Psoas muscle (tissue), 8 donors: ENCODE data around the gene EZH2. TPM values are rescaled to one million over a fixed set of nuclear protein-coding genes. Genes with fewer than 3 reads are reported as not detected.

Source experiments
- ATAC-seq, 4 donors: fragments of 200-7000 bp; cut with Tn5 transposase; one replicate each; pipeline ENCODE4 v1.9.1; 2020; ENCODE audit warnings: moderate library complexity in 3 of 4, mild to moderate bottlenecking in 2 of 4
- DNase-seq, 2 donors: peaks; one replicate each; pipeline ENCODE4 v3.0.0-alpha.2; 2020
- H3K27ac ChIP-seq: fragments of 200-600 bp; one replicate; pipeline ENCODE4 v1.8.0; 2022
- H3K27me3 ChIP-seq, 3 donors: fragments of 200-600 bp in 1 of 3; one replicate each; pipeline versions ENCODE4 v1.6.1 to v1.8.0; 2013 to 2022; ENCODE audit warnings: low read length in 2 of 3, mild to moderate bottlenecking in 2 of 3, moderate library complexity in 1 of 3; ENCODE audit not compliant: insufficient read depth in 3 of 3
- H3K36me3 ChIP-seq, 2 donors: fragments of 200-600 bp in 1 of 2; one replicate each; pipeline versions ENCODE4 v1.6.1 to v1.8.0; 2013 to 2022; ENCODE audit warnings: low read depth in 1 of 2, mild to moderate bottlenecking in 1 of 2, moderate library complexity in 1 of 2; ENCODE audit not compliant: insufficient read depth in 1 of 2
- H3K4me1 ChIP-seq: fragments of 200-600 bp; one replicate; pipeline ENCODE4 v1.8.0; 2022
- H3K4me3 ChIP-seq: fragments of 200-600 bp; one replicate; pipeline ENCODE4 v1.8.0; 2022; ENCODE audit warnings: mild to moderate bottlenecking
- H3K9me3 ChIP-seq: fragments of 200-600 bp; one replicate; pipeline ENCODE4 v1.8.0; 2022
- CTCF ChIP-seq: fragments of 200-600 bp; IDR thresholded peaks from one replicate; pipeline ENCODE4 v1.8.0; 2022; ENCODE audit warnings: antibody characterized with exemption
- WGBS, 3 donors: extraction: QIAGEN DNeasy Blood & Tissue Kit; methylation state at CpG; one replicate each; pipeline versions ENCODE4 v1.1.6 to v1.1.7; 2013; 5-methylcytosine and 5-hydroxymethylcytosine counted together
- intact Hi-C, 2 donors: fragments of 100-400 bp; cut with DNase I; formaldehyde crosslinking; loops; one replicate each; pipeline versions ENCODE4 v1.11.0 to v1.14.2; 2022
- polyA plus RNA-seq, 3 donors: library from polyadenylated mRNA; stranded (reverse); fragments of 200-250 nt; gene quantifications; one replicate each; pipeline ENCODE4 v1.2.3, GENCODE V29; 2013
- total RNA-seq, 4 donors: library from RNA; stranded (reverse); fragmentation: NEBNext Ultra II Directional in 2 of 4; extraction: Animal tissue kit (Norgen Biotek cat#: 25700) in 2 of 4; gene quantifications; one replicate each; pipeline versions ENCODE4 v1.2.1 to v1.2.4, GENCODE V29; 2021 to 2023
- donor health status: healthy with polysubstance abuse.
- donor health status: DM: no; HTN: no; CAD: no; lungs with moderate emphysema.
- donor health status: Bipolar disorder and iron deficiency.
- donor health status: healthy.
- donor health status: DM: yes; HTN: yes; CAD: no.
- donor health status: DM: no; HTN: no; CAD: no.
- donor health status: DM: no; HTN: no; CAD: no.
- donor health status: DM: yes; HTN: yes; CAD: no.

EZH2 gene
- total and polyA plus RNA-seq, 7 donors, result 1.9 to 4.6 (median 2.5) TPM

- Histone ChIP-seq H3K9me3 (no peaks in the 10 kb centered on the region), H3K4me3 (peak overlapping the region; percentile 93), H3K4me1 (no peaks in the 10 kb centered on the region), H3K36me3 (no peaks in the 10 kb centered on the region), H3K27me3 (no peaks in the 10 kb centered on the region), H3K27ac (peak overlapping the region; percentile 43)
- WGBS, 3 donors, result 0 to 1% (median 0%) methylated on average over 12 of the region's 12 CpGs
- DNase-seq (no peak), ATAC-seq (no peak)
- intact Hi-C loops, result loop anchor here in 1 of 2 donors (5.0 to 10.0 kb wide), 3 partner anchors 79 to 188 kb away; partner anchors contain the start of genes CUL1 and PDIA4
- no peak for TF ChIP-seq CTCF
These were observed 1.2 kb downstream of the EZH2 start for GRCh38 chr7:148882841-148883265.

GRCh38 chr7:148882192-148882591 is 1.9 kb downstream of the EZH2 start:
- H3K27me3 ChIP-seq, result no peaks in the 10 kb centered on the region
- TF ChIP-seq CTCF, result no peak
- no peaks in the 10 kb centered on the region for H3K36me3 ChIP-seq
- H3K4me1 ChIP-seq, result no peaks in the 10 kb centered on the region
- no peaks in the 10 kb centered on the region for H3K9me3 ChIP-seq
- intact Hi-C loops, result loop anchor here in 1 of 2 donors (5.0 to 10.0 kb wide), 3 partner anchors 80 to 187 kb away; partner anchors contain the start of genes CUL1 and PDIA4
- WGBS, 3 donors, result 46 to 54% (median 48%) methylated on average over 5 of the region's 5 CpGs
- H3K27ac ChIP-seq, result no peak overlapping the region
- DNase-seq, result no peak
- ATAC-seq, result no peak
- no peak overlapping the region for H3K4me3 ChIP-seq

- ATAC-seq (no peak), DNase-seq (no peak)
- no peak for TF ChIP-seq CTCF
- intact Hi-C loops, result no loop called here
- WGBS, 3 donors, result 96% methylated on average over 2 of the region's 2 CpGs
- H3K36me3 ChIP-seq, result no peaks in the 10 kb centered on the region
- H3K27ac ChIP-seq, result no peak overlapping the region
- H3K4me3 ChIP-seq, result no peak overlapping the region
- H3K9me3 ChIP-seq, result no peaks in the 10 kb centered on the region
- no peaks in the 10 kb centered on the region for H3K27me3 ChIP-seq
- no peaks in the 10 kb centered on the region for H3K4me1 ChIP-seq
These were observed 5.8 kb downstream of the EZH2 start for GRCh38 chr7:148878317-148878716.

GRCh38 chr7:148877517-148877916 is 6.6 kb downstream of the EZH2 start:
- no peaks in the 10 kb centered on the region for H3K36me3 ChIP-seq
- no peak for TF ChIP-seq CTCF
- intact Hi-C loops, result no loop called here
- no peak for DNase-seq
- H3K27ac ChIP-seq, result no peak overlapping the region
- no peak overlapping the region for H3K4me3 ChIP-seq
- WGBS, 3 donors, result 89 to 97% (median 92%) methylated on average over 1 of the region's 1 CpG
- H3K9me3 ChIP-seq, result no peaks in the 10 kb centered on the region
- H3K27me3 ChIP-seq, result no peaks in the 10 kb centered on the region
- no peak for ATAC-seq
- no peaks in the 10 kb centered on the region for H3K4me1 ChIP-seq

GRCh38 chr7:148872188-148872587 is 11.9 kb downstream of the EZH2 start:
- DNase-seq (no peak), ATAC-seq (no peak)
- Histone ChIP-seq H3K27ac (no peak overlapping the region), H3K4me3 (no peak overlapping the region), H3K4me1 (no peaks in the 10 kb centered on the region), H3K36me3 (no peaks in the 10 kb centered on the region), H3K27me3 (no peaks in the 10 kb centered on the region), H3K9me3 (peaks cover 4% of the 10 kb centered on the region)
- intact Hi-C loops, result no loop called here
- TF ChIP-seq CTCF, result no peak
